K562 (cell line): ENCODE data around the gene HSF4. TPM values are rescaled to one million over a fixed set of nuclear protein-coding genes. Genes with fewer than 3 reads are reported as not detected.

Source experiments
- DMBX1 ChIP-seq: fragments of 250-450 bp; sonication (Bioruptor Pico); IDR thresholded peaks from 2 replicates; pipeline ENCODE4 v1.8.0; 2022; ENCODE audit warnings: inconsistent platforms, mild to moderate bottlenecking, moderate library complexity, borderline replicate concordance
- MAFK ChIP-seq: IDR thresholded peaks from 2 replicates; pipeline ENCODE4 v1.6.1; 2011; ENCODE audit warnings: low read length, improper control_type of control experiment
- NCOA4 ChIP-seq: fragments of 450-650 bp; IDR thresholded peaks from 2 replicates; pipeline ENCODE4 v1.6.1; 2018; ENCODE audit warnings: mild to moderate bottlenecking; ENCODE audit not compliant: partially characterized antibody
- NFE2L1 ChIP-seq: fragments of 450-650 bp; IDR thresholded peaks from 2 replicates; pipeline ENCODE4 v1.6.1; 2016; ENCODE audit warnings: missing genetic modification characterization, low read depth, mild to moderate bottlenecking, missing compliant biosample characterization, moderate library complexity, borderline replicate concordance
- NONO ChIP-seq, 2 experiments: fragments of 200-400 bp in 1 of 2; fragments of 450-650 bp in 1 of 2; formaldehyde crosslinking in 1 of 2; IDR thresholded peaks; 2 replicates each; pipeline ENCODE4 v1.6.1; 2017; ENCODE audit warnings: low read depth in 2 of 2, mild to moderate bottlenecking in 2 of 2, moderate library complexity in 2 of 2, low read length in 1 of 2
- NR2F6 ChIP-seq: fragments of 450-650 bp; formaldehyde crosslinking; IDR thresholded peaks from 2 replicates; pipeline ENCODE4 v1.4.0; 2020; ENCODE audit warnings: mild to moderate bottlenecking
- POLR2G ChIP-seq: fragments of 200-400 bp; formaldehyde crosslinking; IDR thresholded peaks from 2 replicates; pipeline ENCODE4 v1.6.1; 2017; ENCODE audit warnings: low read depth, mild to moderate bottlenecking, antibody characterized with exemption, low read length, moderate library complexity
- SRSF9 ChIP-seq: fragments of 200-400 bp; formaldehyde crosslinking; IDR thresholded peaks from 2 replicates; pipeline ENCODE4 v1.6.1; 2017; ENCODE audit warnings: low read depth, low read length, borderline replicate concordance
- STAG1 ChIP-seq: sonication (generic); formaldehyde crosslinking; IDR thresholded peaks from 2 replicates; pipeline ENCODE4 v1.5.0; 2020; ENCODE audit warnings: missing genetic modification reagents, borderline replicate concordance
- ZFX ChIP-seq: sonication (generic); formaldehyde crosslinking; IDR thresholded peaks from 2 replicates; pipeline ENCODE4 v1.8.0; 2022; ENCODE audit warnings: mild to moderate bottlenecking, missing genetic modification reagents, moderate library complexity
- polyA plus RNA-seq, 8 experiments: library from polyadenylated mRNA; depleted of rRNA in 4 of 8; stranded (reverse) in 5 of 8; unstranded in 3 of 8; fragments of >200 nt; fragmentation: Nextera tagmentation in 2 of 8; fragmentation: Illumina TruSeq in 1 of 8; extraction: Ambion mirVana in 2 of 8; extraction: Trizol in 1 of 8; gene quantifications; 2 replicates each; pipeline versions ENCODE4 v1.2.1 to v1.2.3, GENCODE V29; 2011 to 2014; ENCODE audit warnings: inconsistent platforms in 1 of 8, missing spikeins in 1 of 8
- total RNA-seq, 7 experiments: library from RNA; depleted of rRNA in 6 of 7; stranded (reverse); fragments of >200 nt in 6 of 7; fragmentation: Illumina TruSeq in 2 of 7; extraction: Trizol in 2 of 7; gene quantifications; 2 replicates each; pipeline versions ENCODE4 v1.2.1 to v1.2.3, GENCODE V29; 2011 to 2021; ENCODE audit warnings: low replicate concordance in 1 of 7
- TF ChIP-seq, protein P1 (sequence below): fragments of 450-650 bp; IDR thresholded peaks from 2 replicates; pipeline ENCODE4 v1.6.1; 2018; ENCODE audit not compliant: partially characterized antibody
- TF ChIP-seq, protein P2 (sequence below), 2 experiments: fragments of 200-800 bp in 1 of 2; sonication (Bioruptor generic) in 1 of 2; sonication (generic) in 1 of 2; formaldehyde crosslinking in 1 of 2; IDR thresholded peaks in 1 of 2; conservative IDR thresholded peaks in 1 of 2; 2 replicates each; pipeline versions ENCODE4 v1.5.0 to v1.6.1; 2016 to 2020; ENCODE audit warnings: missing compliant biosample characterization in 1 of 2, missing genetic modification characterization in 1 of 2, missing genetic modification reagents in 1 of 2
- TF ChIP-seq, protein P3 (sequence below): fragments of 450-650 bp; IDR thresholded peaks from 2 replicates; pipeline ENCODE4 v1.6.1; 2016; ENCODE audit warnings: antibody characterized with exemption
- TF ChIP-seq, protein P4 (sequence below): fragments of 250-450 bp; sonication (Bioruptor Pico); IDR thresholded peaks from 2 replicates; pipeline ENCODE4 v1.4.0; 2020; ENCODE audit warnings: borderline replicate concordance

Gene HSF4
- total and polyA plus RNA-seq, 9 of the 15 experiments (the other 6 are each of a cell fraction or from before 2014, with no cell fraction given), result 0.50 to 35.4 (median 8.8) TPM; not detected in 1

DNA sequence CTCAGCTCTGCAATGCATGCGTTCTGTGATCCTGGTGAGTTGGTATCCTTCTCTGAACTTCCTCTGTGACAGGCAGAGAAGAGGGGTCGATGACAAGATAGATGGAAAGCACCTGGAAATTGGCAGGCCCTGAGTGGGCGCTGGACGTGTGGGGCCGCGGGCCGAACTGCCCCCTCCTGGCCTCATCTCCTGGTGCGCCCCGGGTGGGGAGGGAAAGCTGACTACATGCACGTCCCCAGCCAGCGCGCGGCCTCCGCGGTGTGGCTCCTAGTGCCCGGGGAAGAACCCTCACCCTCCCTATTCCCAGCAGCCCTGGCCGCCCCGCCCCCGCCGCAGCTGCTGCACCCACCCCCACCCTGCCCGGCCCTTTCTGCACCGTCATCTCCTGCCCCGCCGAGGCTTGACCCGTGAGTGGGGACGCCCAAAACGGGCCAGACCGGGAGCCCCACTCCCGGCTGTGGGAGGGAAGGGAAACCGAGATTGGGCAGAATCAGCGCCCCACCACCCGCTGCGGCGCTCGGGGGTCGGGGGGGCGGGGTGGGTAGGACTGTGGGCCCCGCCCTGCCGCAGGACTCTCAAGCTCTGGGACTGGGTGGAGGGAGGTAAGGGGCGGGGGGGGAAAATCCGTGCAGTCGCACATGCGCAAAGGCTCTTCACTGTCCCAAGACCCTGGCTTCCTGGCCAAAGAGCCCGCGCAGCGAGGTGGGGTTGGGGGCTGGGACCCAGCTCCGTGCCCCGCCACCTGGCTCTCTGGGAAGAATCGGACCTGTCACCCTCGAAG, 5.8 kb downstream of the HSF4 start, which contains the start of gene NOL3 (continued):
- TF ChIP-seq, protein P1, sequence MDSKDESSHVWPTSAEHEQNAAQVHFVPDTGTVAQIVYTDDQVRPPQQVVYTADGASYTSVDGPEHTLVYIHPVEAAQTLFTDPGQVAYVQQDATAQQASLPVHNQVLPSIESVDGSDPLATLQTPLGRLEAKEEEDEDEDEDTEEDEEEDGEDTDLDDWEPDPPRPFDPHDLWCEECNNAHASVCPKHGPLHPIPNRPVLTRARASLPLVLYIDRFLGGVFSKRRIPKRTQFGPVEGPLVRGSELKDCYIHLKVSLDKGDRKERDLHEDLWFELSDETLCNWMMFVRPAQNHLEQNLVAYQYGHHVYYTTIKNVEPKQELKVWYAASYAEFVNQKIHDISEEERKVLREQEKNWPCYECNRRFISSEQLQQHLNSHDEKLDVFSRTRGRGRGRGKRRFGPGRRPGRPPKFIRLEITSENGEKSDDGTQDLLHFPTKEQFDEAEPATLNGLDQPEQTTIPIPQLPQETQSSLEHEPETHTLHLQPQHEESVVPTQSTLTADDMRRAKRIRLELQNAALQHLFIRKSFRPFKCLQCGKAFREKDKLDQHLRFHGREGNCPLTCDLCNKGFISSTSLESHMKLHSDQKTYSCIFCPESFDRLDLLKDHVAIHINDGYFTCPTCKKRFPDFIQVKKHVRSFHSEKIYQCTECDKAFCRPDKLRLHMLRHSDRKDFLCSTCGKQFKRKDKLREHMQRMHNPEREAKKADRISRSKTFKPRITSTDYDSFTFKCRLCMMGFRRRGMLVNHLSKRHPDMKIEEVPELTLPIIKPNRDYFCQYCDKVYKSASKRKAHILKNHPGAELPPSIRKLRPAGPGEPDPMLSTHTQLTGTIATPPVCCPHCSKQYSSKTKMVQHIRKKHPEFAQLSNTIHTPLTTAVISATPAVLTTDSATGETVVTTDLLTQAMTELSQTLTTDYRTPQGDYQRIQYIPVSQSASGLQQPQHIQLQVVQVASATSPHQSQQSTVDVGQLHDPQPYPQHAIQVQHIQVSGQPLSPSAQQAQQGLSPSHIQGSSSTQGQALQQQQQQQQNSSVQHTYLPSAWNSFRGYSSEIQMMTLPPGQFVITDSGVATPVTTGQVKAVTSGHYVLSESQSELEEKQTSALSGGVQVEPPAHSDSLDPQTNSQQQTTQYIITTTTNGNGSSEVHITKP, result peak; percentile 89
- TF ChIP-seq, protein P2, sequence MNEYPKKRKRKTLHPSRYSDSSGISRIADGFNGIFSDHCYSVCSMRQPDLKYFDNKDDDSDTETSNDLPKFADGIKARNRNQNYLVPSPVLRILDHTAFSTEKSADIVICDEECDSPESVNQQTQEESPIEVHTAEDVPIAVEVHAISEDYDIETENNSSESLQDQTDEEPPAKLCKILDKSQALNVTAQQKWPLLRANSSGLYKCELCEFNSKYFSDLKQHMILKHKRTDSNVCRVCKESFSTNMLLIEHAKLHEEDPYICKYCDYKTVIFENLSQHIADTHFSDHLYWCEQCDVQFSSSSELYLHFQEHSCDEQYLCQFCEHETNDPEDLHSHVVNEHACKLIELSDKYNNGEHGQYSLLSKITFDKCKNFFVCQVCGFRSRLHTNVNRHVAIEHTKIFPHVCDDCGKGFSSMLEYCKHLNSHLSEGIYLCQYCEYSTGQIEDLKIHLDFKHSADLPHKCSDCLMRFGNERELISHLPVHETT (CRISPR knock-in tag; conservative IDR thresholded peaks at IDR 0.05 in 1 of 2, IDR thresholded peaks at IDR 0.05 in 1 of 2), result peak in 1 of 2 experiments; percentile 82; a peak in 2 of 4 replicates
- TF ChIP-seq, protein P3, sequence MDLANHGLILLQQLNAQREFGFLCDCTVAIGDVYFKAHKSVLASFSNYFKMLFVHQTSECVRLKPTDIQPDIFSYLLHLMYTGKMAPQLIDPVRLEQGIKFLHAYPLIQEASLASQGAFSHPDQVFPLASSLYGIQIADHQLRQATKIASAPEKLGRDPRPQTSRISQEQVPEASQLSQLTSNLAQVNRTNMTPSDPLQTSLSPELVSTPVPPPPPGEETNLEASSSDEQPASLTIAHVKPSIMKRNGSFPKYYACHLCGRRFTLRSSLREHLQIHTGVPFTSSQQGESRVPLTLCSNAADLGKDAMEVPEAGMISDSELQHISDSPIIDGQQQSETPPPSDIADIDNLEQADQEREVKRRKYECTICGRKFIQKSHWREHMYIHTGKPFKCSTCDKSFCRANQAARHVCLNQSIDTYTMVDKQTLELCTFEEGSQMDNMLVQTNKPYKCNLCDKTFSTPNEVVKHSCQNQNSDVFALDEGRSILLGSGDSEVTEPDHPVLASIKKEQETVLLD, result peak; percentile 61; the same call in 1 of the 2 replicates
- peak; percentile 74 for TF ChIP-seq ZFX
- no peak for TF ChIP-seq DMBX1 (CRISPR knock-in tag)
- peak; percentile 82 for TF ChIP-seq POLR2G
- no peak for TF ChIP-seq STAG1
- no peak for TF ChIP-seq NFE2L1 (tag)
- no peak for TF ChIP-seq SRSF9
- no peak for TF ChIP-seq NONO (IDR thresholded peaks at IDR 0.05; ENCODE audit: low read depth in 2 of 2, low read length in 1 of 2)
- TF ChIP-seq NR2F6, result no peak
- TF ChIP-seq, protein P4, sequence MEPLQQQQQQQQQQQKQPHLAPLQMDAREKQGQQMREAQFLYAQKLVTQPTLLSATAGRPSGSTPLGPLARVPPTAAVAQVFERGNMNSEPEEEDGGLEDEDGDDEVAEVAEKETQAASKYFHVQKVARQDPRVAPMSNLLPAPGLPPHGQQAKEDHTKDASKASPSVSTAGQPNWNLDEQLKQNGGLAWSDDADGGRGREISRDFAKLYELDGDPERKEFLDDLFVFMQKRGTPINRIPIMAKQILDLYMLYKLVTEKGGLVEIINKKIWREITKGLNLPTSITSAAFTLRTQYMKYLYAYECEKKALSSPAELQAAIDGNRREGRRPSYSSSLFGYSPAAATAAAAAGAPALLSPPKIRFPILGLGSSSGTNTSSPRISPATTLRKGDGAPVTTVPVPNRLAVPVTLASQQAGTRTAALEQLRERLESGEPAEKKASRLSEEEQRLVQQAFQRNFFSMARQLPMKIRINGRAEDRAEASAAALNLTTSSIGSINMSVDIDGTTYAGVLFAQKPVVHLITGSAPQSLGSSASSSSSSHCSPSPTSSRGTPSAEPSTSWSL, result no peak
- peak; percentile 35; the same call in 1 of the 2 replicates for TF ChIP-seq MAFK
- TF ChIP-seq NCOA4, result no peak
